Neural progenitor cell (in vitro differentiated cells): ENCODE measurements around the gene PRICKLE1. TPM values are rescaled to one million over a fixed set of nuclear protein-coding genes. Genes with fewer than 3 reads are reported as not detected.

Experiments used
- DNase-seq: peaks from one replicate; pipeline ENCODE4 v3.0.0-alpha.2; 2016; ENCODE audit warnings: low spot score
- H2AFZ ChIP-seq: fragments of 200-600 bp; sonication (generic); replicated peaks from 2 replicates; pipeline ENCODE4 v1.6.1; 2016; ENCODE audit warnings: antibody characterized with exemption
- H3F3A ChIP-seq: fragments of 200-600 bp; sonication (generic); 2 replicates; pipeline ENCODE4 v1.6.1; 2016; ENCODE audit warnings: antibody characterized with exemption, low read depth
- H3K27ac ChIP-seq: fragments of 200-600 bp; sonication (generic); 2 replicates; pipeline ENCODE4 v1.5.1; 2016; ENCODE audit warnings: mild to moderate bottlenecking
- H3K27me3 ChIP-seq: fragments of 200-600 bp; sonication (generic); 2 replicates; pipeline ENCODE4 v1.6.1; 2016; ENCODE audit warnings: mild to moderate bottlenecking, moderate library complexity
- H3K36me3 ChIP-seq: fragments of 200-600 bp; sonication (generic); 2 replicates; pipeline ENCODE4 v1.5.1; 2016
- H3K4me1 ChIP-seq: fragments of 200-600 bp; sonication (generic); 2 replicates; pipeline ENCODE4 v1.6.1; 2016; ENCODE audit warnings: mixed run types
- H3K4me2 ChIP-seq: fragments of 200-600 bp; sonication (generic); 2 replicates; pipeline ENCODE4 v1.6.1; 2016
- H3K4me3 ChIP-seq: fragments of 200-600 bp; sonication (generic); 2 replicates; pipeline ENCODE4 v1.5.1; 2016
- H3K79me2 ChIP-seq: fragments of 200-600 bp; sonication (generic); 2 replicates; pipeline ENCODE4 v1.6.1; 2016; ENCODE audit warnings: low read depth
- H3K9ac ChIP-seq: fragments of 200-600 bp; sonication (generic); 2 replicates; pipeline ENCODE4 v1.6.1; 2016
- H3K9me3 ChIP-seq: fragments of 200-600 bp; sonication (generic); 2 replicates; pipeline ENCODE4 v1.5.1; 2016; ENCODE audit warnings: low read depth
- H4K20me1 ChIP-seq: fragments of 200-600 bp; sonication (generic); 2 replicates; pipeline ENCODE4 v1.6.1; 2016; ENCODE audit warnings: low read depth
- H3K27ac Mint-ChIP-seq: 3 replicates; pipeline ENCODE4 v1.8.0; 2021; ENCODE audit warnings: mixed read lengths
- H3K27me3 Mint-ChIP-seq: 2 replicates; pipeline ENCODE4 v1.8.0; 2022; ENCODE audit warnings: low read depth, mild to moderate bottlenecking, inconsistent platforms, moderate library complexity, mixed read lengths; ENCODE audit not compliant: insufficient read depth
- H3K36me3 Mint-ChIP-seq: 3 replicates; pipeline ENCODE4 v1.8.0; 2021; ENCODE audit warnings: mixed read lengths
- H3K4me1 Mint-ChIP-seq: 3 replicates; pipeline ENCODE4 v1.8.0; 2021; ENCODE audit warnings: mixed read lengths
- H3K4me3 Mint-ChIP-seq: 3 replicates; pipeline ENCODE4 v1.8.0; 2021; ENCODE audit warnings: mild to moderate bottlenecking, moderate library complexity, mixed read lengths
- H3K9me3 Mint-ChIP-seq: 3 replicates; pipeline ENCODE4 v1.8.0; 2020; ENCODE audit warnings: mixed read lengths
- EZH2 ChIP-seq: fragments of 200-600 bp; sonication (generic); IDR thresholded peaks from 2 replicates; pipeline ENCODE4 v1.6.1; 2017; ENCODE audit warnings: antibody characterized with exemption, mild to moderate bottlenecking, moderate library complexity
- EZH2phosphoT487 ChIP-seq: fragments of 200-600 bp; sonication (generic); IDR thresholded peaks from 2 replicates; pipeline ENCODE4 v1.6.1; 2017; ENCODE audit warnings: antibody characterized with exemption
- total RNA-seq: library from RNA; depleted of rRNA; stranded (reverse); fragments of >200 nt; gene quantifications from 2 replicates; pipeline ENCODE4 v1.2.3, GENCODE V29; 2015; ENCODE audit warnings: low replicate concordance
- TF ChIP-seq, protein P1 (sequence below): fragments of 200-600 bp; sonication (generic); IDR thresholded peaks from 2 replicates; pipeline ENCODE4 v1.5.1; 2017; ENCODE audit warnings: antibody characterized with exemption, mild to moderate bottlenecking

Gene PRICKLE1
- total RNA-seq, 1 donor from 2014 or later, result 4.0 TPM

DNA sequence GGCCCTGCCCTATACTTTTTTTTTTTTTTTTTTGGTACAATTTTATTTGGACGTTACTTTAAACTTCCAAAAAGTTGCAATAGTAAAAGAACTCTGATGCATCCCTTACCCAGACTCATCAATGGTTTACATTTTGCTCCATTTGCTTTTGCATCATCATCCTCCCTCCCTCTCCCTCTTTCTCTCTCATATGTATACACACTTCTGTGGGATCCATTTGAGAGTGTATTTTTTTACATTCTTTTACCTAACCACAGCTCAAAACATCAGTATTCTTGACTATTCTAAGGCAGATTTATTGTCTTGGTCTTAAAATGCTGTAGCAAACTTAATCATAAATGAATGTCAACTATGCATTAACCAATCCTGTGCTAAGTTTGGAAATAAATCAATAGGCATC is 111.6 kb downstream of the PRICKLE1 start:
- H3K9me3 Mint-ChIP-seq, result no peaks in the 10 kb centered on the region
- DNase-seq, result no peak
- no peak overlapping the region for H3K27ac Mint-ChIP-seq
- no peak overlapping the region for H3K4me3 Mint-ChIP-seq
- H3K4me1 ChIP-seq, result peaks cover 25% of the 10 kb centered on the region
- no peaks in the 10 kb centered on the region for H3K36me3 Mint-ChIP-seq
- H4K20me1 ChIP-seq, result no peaks in the 10 kb centered on the region
- H3K4me2 ChIP-seq, result no peak overlapping the region
- H3K9ac ChIP-seq, result no peak overlapping the region
- H3K9me3 ChIP-seq, result no peaks in the 10 kb centered on the region
- peaks cover 2% of the 10 kb centered on the region for H3K27me3 Mint-ChIP-seq
- H3K27ac ChIP-seq, result no peak overlapping the region
- H3K36me3 ChIP-seq, result no peaks in the 10 kb centered on the region
- H3F3A ChIP-seq, result peaks cover 12% of the 10 kb centered on the region
- peaks cover 24% of the 10 kb centered on the region for H3K4me1 Mint-ChIP-seq
- H3K79me2 ChIP-seq, result peaks cover 17% of the 10 kb centered on the region
- no peak overlapping the region for H2AFZ ChIP-seq
- no peak overlapping the region for H3K4me3 ChIP-seq
- TF ChIP-seq EZH2 (no peak), EZH2phosphoT487 (no peak)
- TF ChIP-seq, protein P1, sequence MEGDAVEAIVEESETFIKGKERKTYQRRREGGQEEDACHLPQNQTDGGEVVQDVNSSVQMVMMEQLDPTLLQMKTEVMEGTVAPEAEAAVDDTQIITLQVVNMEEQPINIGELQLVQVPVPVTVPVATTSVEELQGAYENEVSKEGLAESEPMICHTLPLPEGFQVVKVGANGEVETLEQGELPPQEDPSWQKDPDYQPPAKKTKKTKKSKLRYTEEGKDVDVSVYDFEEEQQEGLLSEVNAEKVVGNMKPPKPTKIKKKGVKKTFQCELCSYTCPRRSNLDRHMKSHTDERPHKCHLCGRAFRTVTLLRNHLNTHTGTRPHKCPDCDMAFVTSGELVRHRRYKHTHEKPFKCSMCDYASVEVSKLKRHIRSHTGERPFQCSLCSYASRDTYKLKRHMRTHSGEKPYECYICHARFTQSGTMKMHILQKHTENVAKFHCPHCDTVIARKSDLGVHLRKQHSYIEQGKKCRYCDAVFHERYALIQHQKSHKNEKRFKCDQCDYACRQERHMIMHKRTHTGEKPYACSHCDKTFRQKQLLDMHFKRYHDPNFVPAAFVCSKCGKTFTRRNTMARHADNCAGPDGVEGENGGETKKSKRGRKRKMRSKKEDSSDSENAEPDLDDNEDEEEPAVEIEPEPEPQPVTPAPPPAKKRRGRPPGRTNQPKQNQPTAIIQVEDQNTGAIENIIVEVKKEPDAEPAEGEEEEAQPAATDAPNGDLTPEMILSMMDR, result no peak
- peaks cover 10% of the 10 kb centered on the region for H3K27me3 ChIP-seq

DNA sequence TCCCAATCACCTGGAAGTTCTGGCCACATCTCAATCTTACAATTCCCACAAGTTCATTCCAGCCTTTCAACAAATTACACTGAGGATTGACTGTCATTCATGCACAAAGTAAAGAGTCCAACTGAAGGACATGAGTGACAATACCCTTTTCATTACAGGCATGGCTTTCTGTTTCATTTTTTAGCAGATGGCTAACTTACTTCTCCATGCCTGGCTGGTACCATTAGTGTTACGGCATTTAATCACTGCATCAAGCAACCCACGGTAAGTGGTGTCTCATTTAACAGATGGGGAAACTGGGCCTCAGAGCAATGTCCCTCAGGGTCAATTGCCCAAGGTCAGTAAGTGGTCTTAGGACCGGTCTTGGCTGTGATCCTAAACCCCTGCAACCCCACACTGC is 114.4 kb downstream of the PRICKLE1 start:
- Mint-ChIP-seq H3K4me3 (no peak overlapping the region), H3K27me3 (peaks cover 2% of the 10 kb centered on the region), H3K36me3 (no peaks in the 10 kb centered on the region), H3K27ac (peak overlapping the region; percentile 57), H3K4me1 (peaks cover 35% of the 10 kb centered on the region), H3K9me3 (no peaks in the 10 kb centered on the region)
- no peak for DNase-seq
- Histone ChIP-seq H3K4me2 (no peak overlapping the region), H3K9ac (no peak overlapping the region), H3K9me3 (no peaks in the 10 kb centered on the region), H3K4me1 (peaks cover 32% of the 10 kb centered on the region), H2AFZ (no peak overlapping the region), H3F3A (peaks cover 27% of the 10 kb centered on the region), H3K27me3 (no peaks in the 10 kb centered on the region), H3K79me2 (peaks cover 8% of the 10 kb centered on the region), H3K27ac (no peak overlapping the region), H3K36me3 (no peaks in the 10 kb centered on the region), H4K20me1 (no peaks in the 10 kb centered on the region), H3K4me3 (no peak overlapping the region)
- TF ChIP-seq EZH2 (no peak), EZH2phosphoT487 (no peak)
- TF ChIP-seq, protein P1, result no peak

DNA sequence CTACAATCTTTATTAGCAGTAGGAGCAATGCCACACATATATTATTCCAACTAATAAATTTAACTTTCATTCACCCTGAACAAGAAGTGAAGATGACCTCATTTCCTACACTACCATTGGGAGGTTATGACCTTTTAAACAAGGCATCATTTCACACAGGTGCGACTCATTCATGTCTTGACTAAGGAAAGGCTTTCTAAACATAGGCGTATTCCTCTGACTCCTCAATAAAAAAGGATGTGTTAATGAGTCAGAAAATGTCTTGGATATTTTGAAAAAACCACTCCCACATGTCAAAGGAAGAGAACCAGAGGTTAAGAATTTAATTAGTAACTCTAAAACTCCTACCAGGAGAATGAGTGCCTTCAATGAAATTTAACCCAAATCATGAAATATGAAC is 115.2 kb downstream of the PRICKLE1 start:
- Histone ChIP-seq H3K4me3 (no peak overlapping the region), H3K36me3 (no peaks in the 10 kb centered on the region), H3K27me3 (no peaks in the 10 kb centered on the region), H3K27ac (no peak overlapping the region), H3K9me3 (no peaks in the 10 kb centered on the region), H2AFZ (no peak overlapping the region), H3K79me2 (peaks cover 3% of the 10 kb centered on the region), H3K4me1 (peaks cover 39% of the 10 kb centered on the region), H3K4me2 (no peak overlapping the region), H3K9ac (no peak overlapping the region), H4K20me1 (no peaks in the 10 kb centered on the region), H3F3A (peaks cover 32% of the 10 kb centered on the region)
- H3K9me3 Mint-ChIP-seq, result no peaks in the 10 kb centered on the region
- H3K27ac Mint-ChIP-seq, result no peak overlapping the region
- peaks cover 2% of the 10 kb centered on the region for H3K27me3 Mint-ChIP-seq
- H3K4me1 Mint-ChIP-seq, result peaks cover 40% of the 10 kb centered on the region
- TF ChIP-seq EZH2 (no peak), EZH2phosphoT487 (no peak)
- TF ChIP-seq, protein P1, result no peak
- H3K4me3 Mint-ChIP-seq, result no peak overlapping the region
- no peaks in the 10 kb centered on the region for H3K36me3 Mint-ChIP-seq
- no peak for DNase-seq
